Kidney epithelial cell (primary cell): Measurements from ENCODE around the gene COX8C. TPM values are rescaled to one million over a fixed set of nuclear protein-coding genes. Genes with fewer than 3 reads are reported as not detected.

Experiments
- DNase-seq: peaks from one replicate; pipeline ENCODE4 v3.0.0-alpha.2; 2010; ENCODE audit warnings: low read depth
- H3K27me3 ChIP-seq: 2 replicates; pipeline ENCODE4 v1.6.0; 2011; ENCODE audit warnings: low read length; ENCODE audit not compliant: control insufficient read depth, insufficient read depth
- H3K36me3 ChIP-seq: 2 replicates; pipeline ENCODE4 v1.5.1; 2011; ENCODE audit warnings: low read length; ENCODE audit not compliant: control insufficient read depth, insufficient read depth
- H3K4me3 ChIP-seq: 2 replicates; pipeline ENCODE4 v1.5.1; 2011; ENCODE audit warnings: low read depth, mild to moderate bottlenecking, control low read depth, low read length
- CTCF ChIP-seq: IDR thresholded peaks from 2 replicates; pipeline ENCODE4 v1.5.1; 2011; ENCODE audit warnings: mild to moderate bottlenecking, moderate library complexity, low read length, control low read depth, inconsistent platforms; ENCODE audit not compliant: insufficient read depth, poor library complexity, severe bottlenecking
- total RNA-seq: library from RNA; depleted of rRNA; stranded (reverse); fragments of >200 nt; gene quantifications from 2 replicates; pipeline ENCODE4 v1.2.3, GENCODE V29; 2015

Gene COX8C
- total RNA-seq, 1 donor from 2014 or later: not detected

GRCh38 chr14:93326196-93326595, 20.8 kb upstream of the COX8C start:
- no peaks in the 10 kb centered on the region for H3K36me3 ChIP-seq
- no peaks in the 10 kb centered on the region for H3K27me3 ChIP-seq
- no peak for TF ChIP-seq CTCF
- H3K4me3 ChIP-seq: no peak overlapping the region
- no peak for DNase-seq

DNA sequence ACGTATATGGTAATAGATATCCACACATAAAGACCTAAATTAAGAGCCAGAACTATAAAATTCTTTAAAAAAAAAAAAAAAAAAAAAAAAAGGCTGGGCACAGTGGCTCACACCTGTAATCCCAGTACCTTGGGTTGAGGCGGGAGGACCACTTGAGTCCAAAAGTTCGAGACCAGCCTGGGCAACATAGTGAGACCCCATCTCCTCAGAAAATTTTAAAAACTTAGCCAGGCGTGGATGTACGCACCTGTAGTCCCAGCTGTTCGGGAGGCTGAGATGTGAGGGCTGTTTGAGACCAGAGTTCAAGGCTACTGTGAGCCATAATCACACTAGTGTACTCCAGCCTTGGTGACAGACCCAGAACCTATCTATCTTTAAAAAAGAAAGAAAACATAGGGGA, 18.4 kb upstream of the COX8C start:
- H3K4me3 ChIP-seq: no peak overlapping the region
- no peaks in the 10 kb centered on the region for H3K36me3 ChIP-seq
- no peaks in the 10 kb centered on the region for H3K27me3 ChIP-seq
- TF ChIP-seq CTCF: no peak
- no peak for DNase-seq

DNA sequence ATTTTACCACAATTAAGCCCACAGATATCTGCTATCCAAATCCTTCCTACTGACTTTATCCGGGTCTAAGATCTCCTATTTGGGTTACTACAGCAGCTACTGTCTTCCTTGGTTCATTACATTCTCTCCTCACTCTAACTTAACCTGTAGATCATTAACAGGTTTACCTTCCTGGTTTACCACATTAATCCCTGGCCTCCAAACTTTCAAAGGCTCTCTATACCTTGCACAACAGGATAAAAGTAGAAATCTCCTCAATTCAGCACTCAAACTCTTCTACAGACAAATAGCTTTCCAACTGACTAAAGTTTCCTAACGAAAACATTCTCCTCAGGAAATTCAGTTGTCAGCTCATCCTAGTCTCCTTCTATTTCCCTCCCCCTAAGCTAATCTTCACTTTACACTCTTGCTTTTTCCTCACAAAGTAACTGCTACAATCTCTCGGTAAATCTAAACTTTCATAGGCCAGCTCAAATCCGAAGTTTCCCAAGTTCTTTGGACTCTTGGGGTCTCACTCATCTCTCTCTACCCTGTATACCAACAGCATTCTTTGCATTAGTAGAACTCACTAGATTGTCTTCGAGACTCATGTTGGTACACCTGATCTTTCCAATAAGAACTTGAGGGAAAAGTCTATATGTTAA, 16.9 kb upstream of the COX8C start:
- peak; percentile 56 for DNase-seq
- TF ChIP-seq CTCF: no peak
- Histone ChIP-seq H3K4me3 (peak overlapping the region; percentile 19), H3K36me3 (no peaks in the 10 kb centered on the region), H3K27me3 (no peaks in the 10 kb centered on the region)

GRCh38 chr14:93330609-93331000, 16.4 kb upstream of the COX8C start:
- no peaks in the 10 kb centered on the region for H3K36me3 ChIP-seq
- no peaks in the 10 kb centered on the region for H3K27me3 ChIP-seq
- DNase-seq: no peak
- H3K4me3 ChIP-seq: peak overlapping the region; percentile 94
- TF ChIP-seq CTCF: no peak

DNA sequence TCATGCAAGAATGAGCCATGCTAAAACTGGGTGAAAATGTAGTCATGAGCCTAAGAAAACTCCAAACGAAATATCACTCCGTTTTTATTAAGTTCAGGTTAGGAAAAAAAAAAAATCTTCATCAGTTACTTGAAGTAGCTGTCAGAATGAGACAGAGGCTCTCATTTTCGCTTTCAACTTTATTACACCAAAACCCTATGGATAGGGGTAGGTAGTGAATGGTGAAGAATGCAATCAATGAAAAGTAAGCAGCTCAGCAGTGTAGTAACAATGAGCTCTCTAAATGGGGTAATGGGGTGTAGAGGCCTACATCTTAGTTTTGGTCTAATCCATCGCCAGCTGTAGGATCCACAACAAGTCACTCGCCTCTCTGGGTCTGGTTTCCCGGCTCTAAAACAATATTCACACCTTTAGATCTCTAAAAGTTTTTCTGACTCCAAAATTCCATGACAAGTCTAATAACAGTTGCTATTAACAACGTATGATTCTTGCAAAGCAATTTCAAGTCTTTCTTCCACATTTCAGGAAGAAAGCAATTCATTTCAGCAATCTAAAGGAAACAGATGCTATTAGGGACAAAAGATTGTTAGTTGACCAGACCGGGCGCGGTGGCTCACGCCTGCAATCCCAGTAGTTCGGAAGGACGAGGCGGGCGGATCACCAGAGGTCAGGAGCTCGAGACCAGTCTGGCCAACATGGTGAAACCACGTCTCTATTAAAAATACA, 15.8 kb upstream of the COX8C start:
- H3K27me3 ChIP-seq: no peaks in the 10 kb centered on the region
- TF ChIP-seq CTCF: no peak
- no peak for DNase-seq
- peak overlapping the region; percentile 94 for H3K4me3 ChIP-seq
- no peaks in the 10 kb centered on the region for H3K36me3 ChIP-seq
